IPS-18a (cell line): Measurements from ENCODE around the gene GPR18.

Experiments used
- H3K27ac ChIP-seq: one replicate; pipeline ENCODE4 v1.5.1; 2013; ENCODE audit warnings: low read length
- H3K27me3 ChIP-seq: one replicate; pipeline ENCODE4 v1.6.1; 2013; ENCODE audit warnings: mild to moderate bottlenecking, low read length; ENCODE audit not compliant: control insufficient read depth, insufficient read depth
- H3K36me3 ChIP-seq: one replicate; pipeline ENCODE4 v1.6.1; 2013; ENCODE audit warnings: low read depth, low read length; ENCODE audit not compliant: control insufficient read depth
- H3K4me1 ChIP-seq: one replicate; pipeline ENCODE4 v1.6.1; 2013; ENCODE audit warnings: low read depth, low read length; ENCODE audit not compliant: control insufficient read depth
- H3K4me3 ChIP-seq: one replicate; pipeline ENCODE4 v1.5.1; 2013; ENCODE audit warnings: low read length
- H3K9ac ChIP-seq: one replicate; pipeline ENCODE4 v1.6.1; 2013; ENCODE audit warnings: mild to moderate bottlenecking, low read length, moderate library complexity
- H3K9me3 ChIP-seq: one replicate; pipeline ENCODE4 v1.6.1; 2013; ENCODE audit warnings: low read depth, low read length; ENCODE audit not compliant: control insufficient read depth

GPR18 gene, protein sequence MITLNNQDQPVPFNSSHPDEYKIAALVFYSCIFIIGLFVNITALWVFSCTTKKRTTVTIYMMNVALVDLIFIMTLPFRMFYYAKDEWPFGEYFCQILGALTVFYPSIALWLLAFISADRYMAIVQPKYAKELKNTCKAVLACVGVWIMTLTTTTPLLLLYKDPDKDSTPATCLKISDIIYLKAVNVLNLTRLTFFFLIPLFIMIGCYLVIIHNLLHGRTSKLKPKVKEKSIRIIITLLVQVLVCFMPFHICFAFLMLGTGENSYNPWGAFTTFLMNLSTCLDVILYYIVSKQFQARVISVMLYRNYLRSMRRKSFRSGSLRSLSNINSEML

DNA sequence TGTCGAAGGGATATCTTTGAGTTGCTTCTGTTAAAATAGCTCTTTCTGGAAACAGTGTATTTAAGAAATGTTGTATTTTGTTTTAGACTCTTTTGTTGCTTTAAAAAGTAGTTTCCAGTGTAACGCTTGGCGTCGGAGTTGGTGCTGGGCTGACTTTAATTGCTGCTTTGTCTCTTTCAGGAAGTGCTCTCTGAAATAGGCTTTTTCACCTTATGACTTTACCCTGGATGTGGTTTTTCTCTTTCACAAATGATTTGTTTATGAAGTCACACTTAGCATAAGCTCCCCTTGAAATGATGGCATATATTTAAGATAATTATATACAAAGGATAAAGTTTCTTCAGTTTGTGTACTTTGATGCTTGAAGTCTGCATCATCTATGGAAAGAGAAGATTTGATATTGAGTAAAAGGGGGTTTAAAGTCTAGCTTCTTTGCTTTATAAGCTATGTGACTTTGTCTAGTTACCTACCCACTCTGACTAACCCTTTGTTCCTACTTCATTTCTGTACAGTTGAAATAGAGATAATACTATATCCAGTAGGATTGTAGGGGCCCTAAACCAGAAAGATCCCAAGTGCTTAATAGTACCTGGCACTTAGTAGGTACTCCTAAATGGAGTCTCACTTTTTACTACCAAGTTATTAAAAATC, at the start of gene GPR18:
GPR18 (minus strand) TSS at position 170 of the 651 bp plus-strand sequence. CDS start 2,507 bp downstream, outside the sequence.
- H3K36me3 ChIP-seq = peaks cover 14% of the 10 kb centered on the region
- H3K27ac ChIP-seq = no peak within 1 kb of the TSS
- H3K9ac ChIP-seq = no peak within 1 kb of the TSS
- H3K4me3 ChIP-seq = no peak within 1 kb of the TSS
- H3K9me3 ChIP-seq = no peaks in the 10 kb centered on the region
- H3K27me3 ChIP-seq = no peaks in the 10 kb centered on the region
- no peaks in the 10 kb centered on the region for H3K4me1 ChIP-seq

DNA sequence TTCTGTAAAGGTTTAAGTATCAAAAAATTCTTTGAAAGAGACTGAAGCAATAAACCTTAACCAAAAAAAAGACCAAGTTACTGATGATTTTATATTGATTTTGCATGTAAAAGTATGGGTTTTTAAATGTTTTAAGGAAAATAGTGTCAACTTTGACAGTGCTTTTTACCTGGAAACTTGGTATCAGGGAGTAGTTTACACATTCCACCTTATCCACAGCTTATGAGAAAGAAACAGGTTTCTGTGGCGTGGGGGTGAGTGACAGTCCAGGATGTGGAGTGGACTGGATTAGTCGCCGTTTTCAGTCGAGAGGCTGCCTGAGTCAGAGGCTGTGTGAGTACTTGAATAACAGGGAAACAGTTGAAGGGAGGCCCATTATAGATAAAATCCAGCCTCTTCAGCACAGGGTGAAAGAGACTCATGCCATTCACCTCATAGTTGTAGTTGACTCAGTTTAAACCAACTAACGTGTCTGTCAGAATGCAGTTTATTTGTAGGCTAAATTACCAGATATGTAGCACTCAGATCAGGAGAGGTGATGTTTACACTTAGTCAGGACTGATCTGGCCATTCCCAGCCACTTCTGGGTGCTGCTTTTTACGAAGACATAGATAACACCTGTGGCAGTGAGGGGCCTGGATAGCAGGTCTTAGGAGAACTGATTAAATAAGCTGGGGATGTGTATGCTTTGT, 49.6 kb upstream of the GPR18 start:
- Histone ChIP-seq H3K4me3 (no peak overlapping the region), H3K9ac (no peak overlapping the region)

DNA sequence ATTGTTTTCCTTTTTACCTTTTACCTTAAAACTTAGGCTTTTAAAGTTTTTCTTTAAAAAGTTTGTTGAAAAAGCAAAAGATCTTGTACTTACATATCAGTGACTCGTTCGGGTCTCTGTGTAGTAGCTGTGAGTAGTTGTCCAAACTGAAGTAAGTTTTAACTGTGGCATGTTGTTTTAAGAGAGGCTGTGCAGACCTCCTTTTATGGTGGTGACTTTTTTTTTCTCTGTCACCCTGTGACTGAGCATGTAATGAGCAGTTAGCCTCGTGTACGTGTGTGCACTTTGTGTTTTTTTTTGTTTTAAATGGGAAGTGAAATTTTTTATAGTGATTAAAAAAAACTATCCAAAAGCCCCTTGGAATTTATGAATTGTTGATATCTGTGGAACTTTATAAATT, 49.1 kb upstream of the GPR18 start, which contains the start of gene GPR183:
GPR183 (minus strand) TSS at position 153 of the 400 bp plus-strand sequence. CDS start 11,254 bp downstream, outside the sequence.
- no peak within 1 kb of the TSS for H3K4me3 ChIP-seq
- no peaks in the 10 kb centered on the region for H3K36me3 ChIP-seq
- H3K4me1 ChIP-seq = peaks cover 6% of the 10 kb centered on the region
- no peaks in the 10 kb centered on the region for H3K27me3 ChIP-seq
- H3K9ac ChIP-seq = no peak within 1 kb of the TSS
- no peak within 1 kb of the TSS for H3K27ac ChIP-seq
- no peaks in the 10 kb centered on the region for H3K9me3 ChIP-seq

More for the DNA sequence above, 49.6 kb upstream of the GPR18 start:
- Histone ChIP-seq H3K36me3 (no peaks in the 10 kb centered on the region), H3K27me3 (no peaks in the 10 kb centered on the region), H3K4me1 (peaks cover 6% of the 10 kb centered on the region), H3K9me3 (no peaks in the 10 kb centered on the region), H3K27ac (no peak overlapping the region)

DNA sequence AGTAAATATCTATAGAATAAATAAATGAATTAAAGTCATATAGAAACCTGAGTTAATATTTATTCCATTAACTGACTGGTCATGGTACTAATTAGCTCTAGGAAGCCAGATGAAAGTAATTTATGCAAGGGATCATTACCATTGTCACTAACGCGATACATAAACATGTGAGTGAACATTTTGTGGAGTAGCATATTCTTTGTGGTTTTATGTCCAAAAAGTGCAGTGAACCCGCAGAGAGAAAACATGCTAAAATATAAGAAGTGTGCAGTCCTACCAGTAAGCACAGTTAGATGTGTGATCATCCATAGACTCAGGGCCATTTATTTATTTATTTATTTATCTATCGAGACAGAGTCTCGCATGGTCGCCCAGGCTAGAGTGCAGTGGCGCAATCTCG, 47.4 kb upstream of the GPR18 start:
- Histone ChIP-seq H3K4me3 (no peak overlapping the region), H3K9me3 (no peaks in the 10 kb centered on the region), H3K4me1 (peaks cover under 1% of the 10 kb centered on the region), H3K9ac (no peak overlapping the region), H3K27me3 (no peaks in the 10 kb centered on the region), H3K27ac (no peak overlapping the region), H3K36me3 (no peaks in the 10 kb centered on the region)

DNA sequence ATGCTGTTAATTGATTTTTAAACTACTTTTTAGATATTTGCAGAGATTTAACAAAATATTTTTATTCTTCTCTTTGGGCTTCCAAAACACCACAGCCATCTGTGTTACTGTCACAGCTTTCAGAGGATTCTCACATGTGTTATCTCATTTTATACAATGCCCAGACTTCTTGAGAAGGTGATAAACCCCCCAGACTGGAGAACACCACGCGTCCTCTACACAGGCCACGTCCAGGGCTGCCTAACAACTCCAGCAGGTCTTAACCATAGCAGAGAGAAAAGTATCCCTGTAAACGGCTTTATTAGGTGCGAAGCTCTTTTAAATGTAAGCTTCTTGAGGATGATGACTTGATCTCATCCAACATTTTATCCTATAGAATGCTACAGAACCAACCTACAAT, 47.0 kb upstream of the GPR18 start:
- no peaks in the 10 kb centered on the region for H3K9me3 ChIP-seq
- H3K4me3 ChIP-seq = no peak overlapping the region
- no peaks in the 10 kb centered on the region for H3K4me1 ChIP-seq
- H3K27ac ChIP-seq = no peak overlapping the region
- H3K27me3 ChIP-seq = no peaks in the 10 kb centered on the region
- no peaks in the 10 kb centered on the region for H3K36me3 ChIP-seq
- no peak overlapping the region for H3K9ac ChIP-seq

DNA sequence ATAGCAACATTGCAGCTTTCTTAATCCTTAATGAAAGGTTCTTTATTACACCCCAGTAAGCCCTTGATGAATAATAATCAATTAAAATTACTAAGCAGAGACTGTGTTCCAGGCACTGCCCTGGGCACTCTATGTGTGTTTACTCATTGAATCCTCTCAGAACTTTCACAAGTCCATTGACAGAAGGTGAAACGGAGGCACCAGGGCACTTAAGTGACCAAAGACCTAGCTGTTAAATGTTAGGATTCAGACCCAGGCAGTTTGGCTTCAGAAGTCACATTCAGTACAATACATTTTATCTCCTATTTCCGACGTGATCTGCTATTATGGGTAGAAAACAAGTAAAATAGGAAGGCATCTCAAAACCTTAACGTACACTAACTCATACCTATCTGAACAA, 46.4 kb upstream of the GPR18 start:
- Histone ChIP-seq H3K27me3 (no peaks in the 10 kb centered on the region), H3K36me3 (no peaks in the 10 kb centered on the region), H3K9me3 (no peaks in the 10 kb centered on the region), H3K4me3 (no peak overlapping the region), H3K9ac (no peak overlapping the region), H3K4me1 (no peaks in the 10 kb centered on the region), H3K27ac (no peak overlapping the region)

DNA sequence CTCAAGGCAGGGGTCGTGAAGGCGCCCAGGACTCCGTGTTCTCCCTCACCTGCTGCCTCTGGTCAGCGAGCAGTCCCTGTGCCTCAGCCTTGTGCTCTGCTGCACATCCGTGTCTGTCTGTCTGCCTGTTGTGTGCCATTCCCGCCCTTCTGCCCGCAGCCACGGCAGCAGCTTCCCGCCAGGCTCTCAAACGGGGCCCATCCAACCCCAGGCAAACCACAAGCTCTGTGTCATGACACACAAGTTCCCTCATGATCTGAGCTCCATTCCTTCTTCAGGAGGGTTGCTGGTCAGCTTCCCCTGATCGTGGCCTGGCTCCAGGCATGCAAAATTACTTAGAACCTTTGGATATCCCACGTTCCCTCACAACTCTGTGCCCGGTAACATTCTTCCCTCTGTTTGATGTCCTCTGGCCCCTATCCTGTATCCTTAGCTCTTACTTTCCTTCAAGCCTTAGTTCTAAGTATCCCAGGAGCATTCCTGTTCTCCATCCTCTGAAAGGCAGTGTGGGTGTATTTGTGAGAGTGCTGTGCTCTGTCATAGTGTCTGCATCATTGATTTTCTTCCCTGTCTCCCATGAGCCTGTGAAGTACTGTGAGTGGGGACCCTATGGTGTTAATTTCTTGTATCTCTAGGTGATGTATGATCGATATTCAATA, 45.8 kb upstream of the GPR18 start:
- H3K9me3 ChIP-seq = no peaks in the 10 kb centered on the region
- no peaks in the 10 kb centered on the region for H3K4me1 ChIP-seq
- H3K27me3 ChIP-seq = no peaks in the 10 kb centered on the region
- H3K27ac ChIP-seq = no peak overlapping the region
- no peak overlapping the region for H3K4me3 ChIP-seq
- H3K9ac ChIP-seq = no peak overlapping the region
- no peaks in the 10 kb centered on the region for H3K36me3 ChIP-seq

DNA sequence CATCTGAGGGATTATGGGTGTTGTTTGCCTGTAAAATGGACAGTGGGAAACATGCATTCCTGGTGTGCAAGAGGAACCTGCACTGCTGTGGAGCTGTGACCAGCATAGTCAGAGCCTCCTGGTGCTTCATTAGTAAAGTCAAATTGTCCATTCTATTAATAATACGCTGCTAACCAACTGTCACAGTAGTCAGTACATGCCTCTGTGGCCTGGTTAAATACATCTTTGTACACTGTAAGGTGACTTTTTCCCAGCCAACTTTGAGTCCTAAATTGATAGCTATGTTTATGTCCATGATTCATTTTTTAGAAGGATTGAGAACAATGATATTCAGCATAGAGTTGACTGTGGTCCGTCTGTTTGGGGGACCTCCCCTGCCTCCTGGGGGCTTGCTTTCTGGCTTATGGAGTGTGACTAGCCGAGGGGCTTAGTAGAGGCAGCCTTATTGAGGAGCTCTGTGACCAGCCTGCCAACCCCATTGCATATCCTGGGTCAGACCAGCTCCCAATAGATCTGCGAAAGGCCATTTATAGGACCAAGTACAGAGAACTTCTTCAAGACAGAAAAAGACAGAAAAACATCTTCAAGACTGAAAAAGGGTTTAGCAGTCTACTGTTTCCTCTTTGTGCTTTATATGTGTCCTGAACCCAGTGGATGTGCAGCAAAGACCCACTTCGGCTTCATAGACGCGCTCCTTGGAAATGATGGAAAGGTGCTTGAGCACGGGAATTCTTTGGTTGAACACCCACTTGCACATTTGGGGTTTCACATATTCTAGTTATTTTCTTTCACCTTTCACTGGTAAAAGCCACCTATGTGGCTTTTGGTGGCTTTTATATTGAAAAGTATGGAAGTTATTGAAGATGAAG, 44.7 kb upstream of the GPR18 start:
- no peak overlapping the region for H3K4me3 ChIP-seq
- H3K27ac ChIP-seq = no peak overlapping the region

DNA sequence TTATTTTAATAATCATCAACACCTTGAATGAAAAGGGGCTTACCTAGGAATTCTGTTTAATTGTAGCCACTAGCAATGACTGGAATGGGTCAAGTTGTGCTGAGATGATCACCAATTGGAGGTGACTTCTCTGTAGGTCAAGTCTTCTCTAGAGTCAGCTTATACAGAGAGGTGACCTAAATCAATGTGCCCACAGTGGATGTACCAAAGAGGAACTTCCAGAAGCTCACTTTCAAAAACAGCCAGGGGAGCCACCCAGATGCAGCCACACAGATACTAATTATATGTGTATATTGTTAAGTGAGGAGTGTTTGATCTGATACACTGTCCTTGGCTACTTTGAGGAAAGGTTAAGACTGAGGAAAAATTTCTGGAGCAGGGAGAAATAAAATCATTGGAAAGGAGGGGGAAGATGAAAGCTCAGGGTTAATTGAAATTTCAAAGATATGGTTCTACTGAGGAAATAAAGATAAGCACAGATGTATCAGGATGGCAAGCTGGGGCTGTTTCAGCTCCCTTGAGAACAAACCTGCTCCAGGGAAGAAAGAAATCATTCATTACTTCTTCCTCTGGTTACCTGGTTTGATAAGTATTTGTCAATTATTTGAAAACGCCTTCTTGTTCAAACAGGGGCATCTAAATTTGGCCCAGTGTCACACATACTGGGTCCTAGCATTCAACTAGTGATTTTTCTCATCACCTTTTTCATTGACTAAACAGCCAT, 43.9 kb upstream of the GPR18 start:
- Histone ChIP-seq H3K9ac (no peak overlapping the region), H3K27me3 (no peaks in the 10 kb centered on the region), H3K36me3 (no peaks in the 10 kb centered on the region), H3K9me3 (no peaks in the 10 kb centered on the region), H3K27ac (no peak overlapping the region), H3K4me3 (no peak overlapping the region), H3K4me1 (no peaks in the 10 kb centered on the region)

More for the DNA sequence above, 44.7 kb upstream of the GPR18 start:
- Histone ChIP-seq H3K4me1 (no peaks in the 10 kb centered on the region), H3K36me3 (no peaks in the 10 kb centered on the region), H3K9me3 (no peaks in the 10 kb centered on the region), H3K27me3 (no peaks in the 10 kb centered on the region), H3K9ac (no peak overlapping the region)

DNA sequence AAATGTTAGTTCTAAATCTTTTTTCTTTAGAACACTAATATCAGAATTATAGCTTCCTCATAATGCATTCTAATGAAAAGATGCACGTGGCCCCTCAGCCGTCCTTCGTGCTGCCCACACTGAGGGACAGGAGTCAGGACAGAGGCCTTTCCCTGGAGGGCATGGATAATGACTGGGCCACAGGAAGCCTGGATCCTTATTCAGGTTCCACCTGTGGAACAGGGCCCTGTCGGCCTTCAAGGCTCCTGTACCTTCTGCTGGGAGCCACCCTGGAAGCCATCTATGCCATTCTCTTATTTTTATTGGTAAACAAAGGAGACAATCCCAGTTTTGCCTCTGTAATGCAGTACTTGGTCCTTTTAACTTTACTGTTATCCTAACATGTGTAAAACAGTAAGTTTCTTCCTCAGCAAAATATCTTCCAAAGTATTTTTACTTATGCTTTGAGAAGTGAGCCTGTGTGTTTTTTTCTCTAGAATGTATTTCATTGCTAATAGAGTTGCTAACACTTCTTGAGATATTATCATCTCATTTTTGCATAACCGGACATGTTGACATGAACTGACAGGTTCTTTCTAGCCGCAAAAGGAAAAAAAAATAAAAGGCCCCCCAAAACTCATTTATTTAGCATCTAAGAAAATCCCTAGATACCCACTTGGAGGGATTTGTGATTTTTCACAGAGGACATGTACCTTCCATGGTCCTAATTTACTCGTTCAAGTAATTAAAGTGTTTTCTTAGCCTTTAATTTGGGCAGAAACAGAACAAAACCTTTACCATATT, 43.1 kb upstream of the GPR18 start:
- no peaks in the 10 kb centered on the region for H3K4me1 ChIP-seq
- H3K27ac ChIP-seq = no peak overlapping the region
- no peak overlapping the region for H3K4me3 ChIP-seq
- no peaks in the 10 kb centered on the region for H3K27me3 ChIP-seq
- no peaks in the 10 kb centered on the region for H3K9me3 ChIP-seq
- H3K9ac ChIP-seq = no peak overlapping the region
- no peaks in the 10 kb centered on the region for H3K36me3 ChIP-seq
